COLO829 (cell line): ENCODE data around the gene DDA1.
"Not testable (repeated sequence)": the region's sequence is repeated elsewhere in the genome, so short reads cannot be mapped to it uniquely, and the experiment has no call there.

Source experiments
- DNase-seq: peaks from one replicate; pipeline ENCODE4 v3.0.0; 2012; ENCODE audit warnings: low spot score

DDA1 gene

GRCh38 chr19:17347877-17348276 lies 38.5 kb downstream of the DDA1 start:
- no peak for DNase-seq

- DNase-seq, result peak; percentile 72
These were observed 39.3 kb downstream of the DDA1 start for GRCh38 chr19:17348700-17349099.

GRCh38 chr19:17351815-17352435 lies 42.6 kb downstream of the DDA1 start:
- no peak for DNase-seq

GRCh38 chr19:17352608-17353280 lies 43.4 kb downstream of the DDA1 start:
- DNase-seq, result no peak

- no peak for DNase-seq
These were observed 44.0 kb downstream of the DDA1 start for GRCh38 chr19:17353386-17353785.

GRCh38 chr19:17357078-17357666 lies 47.8 kb downstream of the DDA1 start:
- no peak for DNase-seq

- DNase-seq, result no peak
These were observed 48.4 kb downstream of the DDA1 start for GRCh38 chr19:17357724-17358123.

GRCh38 chr19:17358395-17358794 lies 49.0 kb downstream of the DDA1 start:
- no peak for DNase-seq

GRCh38 chr19:17359905-17360800 lies 50.8 kb downstream of the DDA1 start:
- DNase-seq, result no peak

GRCh38 chr19:17363852-17364605 lies 54.7 kb downstream of the DDA1 start:
- DNase-seq, result not testable (repeated sequence)

- DNase-seq, result no peak
These were observed 56.0 kb downstream of the DDA1 start for GRCh38 chr19:17365361-17365760.

- DNase-seq, result no peak
These were observed 60.7 kb downstream of the DDA1 start for GRCh38 chr19:17370026-17370587.
